ENCODE data around the gene ZNF148.

ZNF148 gene

GRCh38 chr3:125231895-125232294 is 143.2 kb downstream of the ZNF148 start:
- Histone ChIP-seq H3K27me3 (ENCODE audit: control insufficient read depth, insufficient read depth, low read length) (no peaks in the 10 kb centered on the region), H3K36me3 (ENCODE audit: control insufficient read depth, insufficient read depth, low read length) (peaks cover 3% of the 10 kb centered on the region; the same call in 1 of the 2 replicates), H3K27ac (ENCODE audit: low read length) (no peak overlapping the region), H3K4me1 (ENCODE audit: control insufficient read depth, insufficient read depth, low read length) (no peaks in the 10 kb centered on the region), H3K4me3 (ENCODE audit: low read length) (no peak overlapping the region), H3K9me3 (ENCODE audit: control insufficient read depth, insufficient read depth, low read length) (no peaks in the 10 kb centered on the region)
- no CpG with 5 or more reads among the region's 3 CpGs for WGBS (ENCODE audit: insufficient coverage, insufficient read length)
- no peak for DNase-seq (ENCODE audit: low read depth, low spot score)

- H3K9me3 ChIP-seq (ENCODE audit: control insufficient read depth, insufficient read depth, low read length) = no peaks in the 10 kb centered on the region
- no CpG with 5 or more reads among the region's 1 CpG for WGBS (ENCODE audit: insufficient coverage, insufficient read length)
- no peak for DNase-seq (ENCODE audit: low read depth, low spot score)
- H3K36me3 ChIP-seq (ENCODE audit: control insufficient read depth, insufficient read depth, low read length) = peaks cover 3% of the 10 kb centered on the region; the same call in 1 of the 2 replicates
- H3K27me3 ChIP-seq (ENCODE audit: control insufficient read depth, insufficient read depth, low read length) = no peaks in the 10 kb centered on the region
- no peak overlapping the region for H3K4me3 ChIP-seq (ENCODE audit: low read length)
- no peak overlapping the region for H3K27ac ChIP-seq (ENCODE audit: low read length)
- H3K4me1 ChIP-seq (ENCODE audit: control insufficient read depth, insufficient read depth, low read length) = no peaks in the 10 kb centered on the region
Measured at GRCh38 chr3:125229707-125230106, 145.4 kb downstream of the ZNF148 start.

GRCh38 chr3:125229168-125229567 is 146.0 kb downstream of the ZNF148 start:
- Histone ChIP-seq H3K4me3 (ENCODE audit: low read length) (no peak overlapping the region), H3K9me3 (ENCODE audit: control insufficient read depth, insufficient read depth, low read length) (no peaks in the 10 kb centered on the region), H3K4me1 (ENCODE audit: control insufficient read depth, insufficient read depth, low read length) (no peaks in the 10 kb centered on the region), H3K36me3 (ENCODE audit: control insufficient read depth, insufficient read depth, low read length) (peaks cover 3% of the 10 kb centered on the region; the same call in 1 of the 2 replicates), H3K27me3 (ENCODE audit: control insufficient read depth, insufficient read depth, low read length) (no peaks in the 10 kb centered on the region), H3K27ac (ENCODE audit: low read length) (no peak overlapping the region)
- DNase-seq (ENCODE audit: low read depth, low spot score) = no peak
- no CpG with 5 or more reads among the region's 7 CpGs for WGBS (ENCODE audit: insufficient coverage, insufficient read length)

- Histone ChIP-seq H3K9me3 (ENCODE audit: control insufficient read depth, insufficient read depth, low read length) (no peaks in the 10 kb centered on the region), H3K4me1 (ENCODE audit: control insufficient read depth, insufficient read depth, low read length) (peaks cover 1% of the 10 kb centered on the region; the same call in 1 of the 2 replicates), H3K27me3 (ENCODE audit: control insufficient read depth, insufficient read depth, low read length) (no peaks in the 10 kb centered on the region), H3K27ac (ENCODE audit: low read length) (no peak overlapping the region), H3K4me3 (ENCODE audit: low read length) (no peak overlapping the region), H3K36me3 (ENCODE audit: control insufficient read depth, insufficient read depth, low read length) (no peaks in the 10 kb centered on the region)
- WGBS (ENCODE audit: insufficient coverage, insufficient read length) = no CpG with 5 or more reads among the region's 3 CpGs
- DNase-seq (ENCODE audit: low read depth, low spot score) = no peak
Measured at GRCh38 chr3:125221831-125222230, 153.3 kb downstream of the ZNF148 start.

- Histone ChIP-seq H3K36me3 (ENCODE audit: control insufficient read depth, insufficient read depth, low read length) (no peaks in the 10 kb centered on the region), H3K27me3 (ENCODE audit: control insufficient read depth, insufficient read depth, low read length) (no peaks in the 10 kb centered on the region)
- no peak for DNase-seq (ENCODE audit: low read depth, low spot score)
Measured at GRCh38 chr3:125220727-125221429, 154.2 kb downstream of the ZNF148 start.

GRCh38 chr3:125220183-125220582 is 154.9 kb downstream of the ZNF148 start:
- DNase-seq (ENCODE audit: low read depth, low spot score) = no peak
- Histone ChIP-seq H3K9me3 (ENCODE audit: control insufficient read depth, insufficient read depth, low read length) (no peaks in the 10 kb centered on the region), H3K36me3 (ENCODE audit: control insufficient read depth, insufficient read depth, low read length) (no peaks in the 10 kb centered on the region), H3K4me1 (ENCODE audit: control insufficient read depth, insufficient read depth, low read length) (peaks cover 1% of the 10 kb centered on the region; the same call in 1 of the 2 replicates), H3K4me3 (ENCODE audit: low read length) (no peak overlapping the region), H3K27ac (ENCODE audit: low read length) (no peak overlapping the region), H3K27me3 (ENCODE audit: control insufficient read depth, insufficient read depth, low read length) (no peaks in the 10 kb centered on the region)
- no CpG with 5 or more reads among the region's 10 CpGs for WGBS (ENCODE audit: insufficient coverage, insufficient read length)

More at GRCh38 chr3:125220727-125221429, 154.2 kb downstream of the ZNF148 start:
- Histone ChIP-seq H3K9me3 (ENCODE audit: control insufficient read depth, insufficient read depth, low read length) (no peaks in the 10 kb centered on the region), H3K4me3 (ENCODE audit: low read length) (no peak overlapping the region), H3K4me1 (ENCODE audit: control insufficient read depth, insufficient read depth, low read length) (peaks cover 1% of the 10 kb centered on the region; the same call in 1 of the 2 replicates), H3K27ac (ENCODE audit: low read length) (no peak overlapping the region)
- WGBS (ENCODE audit: insufficient coverage, insufficient read length) = no CpG with 5 or more reads among the region's 7 CpGs

- no CpG with 5 or more reads among the region's 8 CpGs for whole genome bisulfite sequencing (ENCODE audit: insufficient coverage, insufficient read length)
- Histone ChIP-seq H3K36me3 (ENCODE audit: control insufficient read depth, insufficient read depth, low read length) (no peaks in the 10 kb centered on the region), H3K4me1 (ENCODE audit: control insufficient read depth, insufficient read depth, low read length) (peaks cover 1% of the 10 kb centered on the region; the same call in 1 of the 2 replicates), H3K9me3 (ENCODE audit: control insufficient read depth, insufficient read depth, low read length) (no peaks in the 10 kb centered on the region), H3K27me3 (ENCODE audit: control insufficient read depth, insufficient read depth, low read length) (no peaks in the 10 kb centered on the region), H3K4me3 (ENCODE audit: low read length) (no peak overlapping the region), H3K27ac (ENCODE audit: low read length) (no peak overlapping the region)
- no peak for DNase-seq (ENCODE audit: low read depth, low spot score)
Measured at GRCh38 chr3:125219261-125219701, 155.8 kb downstream of the ZNF148 start.

- H3K27me3 ChIP-seq (ENCODE audit: control insufficient read depth, insufficient read depth, low read length) = no peaks in the 10 kb centered on the region; the same call in 1 of the 2 replicates
- no CpG with 5 or more reads among the region's 3 CpGs for WGBS (ENCODE audit: insufficient coverage, insufficient read length)
- peaks cover 6% of the 10 kb centered on the region for H3K4me1 ChIP-seq (ENCODE audit: control insufficient read depth, insufficient read depth, low read length)
- no peak for DNase-seq (ENCODE audit: low read depth, low spot score)
- H3K27ac ChIP-seq (ENCODE audit: low read length) = no peak overlapping the region
- no peaks in the 10 kb centered on the region for H3K36me3 ChIP-seq (ENCODE audit: control insufficient read depth, insufficient read depth, low read length)
- no peak overlapping the region for H3K4me3 ChIP-seq (ENCODE audit: low read length)
- no peaks in the 10 kb centered on the region for H3K9me3 ChIP-seq (ENCODE audit: control insufficient read depth, insufficient read depth, low read length)
Measured at GRCh38 chr3:125214738-125215137, 160.4 kb downstream of the ZNF148 start.

GRCh38 chr3:125213946-125214542 is 161.1 kb downstream of the ZNF148 start:
- no CpG with 5 or more reads among the region's 7 CpGs for WGBS (ENCODE audit: insufficient coverage, insufficient read length)
- Histone ChIP-seq H3K27me3 (ENCODE audit: control insufficient read depth, insufficient read depth, low read length) (no peaks in the 10 kb centered on the region; the same call in 1 of the 2 replicates), H3K36me3 (ENCODE audit: control insufficient read depth, insufficient read depth, low read length) (no peaks in the 10 kb centered on the region), H3K4me3 (ENCODE audit: low read length) (no peak overlapping the region), H3K9me3 (ENCODE audit: control insufficient read depth, insufficient read depth, low read length) (no peaks in the 10 kb centered on the region), H3K4me1 (ENCODE audit: control insufficient read depth, insufficient read depth, low read length) (peaks cover 4% of the 10 kb centered on the region), H3K27ac (ENCODE audit: low read length) (no peak overlapping the region)
- DNase-seq (ENCODE audit: low read depth, low spot score) = no peak

GRCh38 chr3:125213364-125213755 is 161.8 kb downstream of the ZNF148 start:
- H3K4me1 ChIP-seq (ENCODE audit: control insufficient read depth, insufficient read depth, low read length) = peaks cover 4% of the 10 kb centered on the region
- H3K4me3 ChIP-seq (ENCODE audit: low read length) = no peak overlapping the region
- no peaks in the 10 kb centered on the region for H3K36me3 ChIP-seq (ENCODE audit: control insufficient read depth, insufficient read depth, low read length)
- no peak for DNase-seq (ENCODE audit: low read depth, low spot score)
- no peaks in the 10 kb centered on the region; the same call in 1 of the 2 replicates for H3K27me3 ChIP-seq (ENCODE audit: control insufficient read depth, insufficient read depth, low read length)
- WGBS (ENCODE audit: insufficient coverage, insufficient read length) = no CpG with 5 or more reads among the region's 4 CpGs
- no peaks in the 10 kb centered on the region for H3K9me3 ChIP-seq (ENCODE audit: control insufficient read depth, insufficient read depth, low read length)
- H3K27ac ChIP-seq (ENCODE audit: low read length) = no peak overlapping the region
